Natural killer cell (primary cell): ENCODE measurements around the gene LHPP. TPM values are rescaled to one million over a fixed set of nuclear protein-coding genes. Genes with fewer than 3 reads are reported as not detected.

Experiments used
- ATAC-seq, 3 donors: fragments of 150-1000 bp in 2 of 3; fragments of 200-7000 bp in 1 of 3; cut with Tn5 transposase; 1 replicate in 1 of 3; 2 replicates in 2 of 3; pipeline ENCODE4 v1.10.0; 2021; ENCODE audit warnings: mild to moderate bottlenecking in 2 of 3, moderate library complexity in 2 of 3
- DNase-seq, 2 donors: peaks; one replicate each; pipeline versions ENCODE4 v3.0.0 to v3.0.0-alpha.2; 2013 to 2021; ENCODE audit warnings: mixed read lengths in 1 of 2
- H3K27ac ChIP-seq: one replicate; pipeline ENCODE4 v1.5.1; 2013; ENCODE audit warnings: mild to moderate bottlenecking, low read length
- H3K27me3 ChIP-seq: one replicate; pipeline ENCODE4 v1.6.1; 2013; ENCODE audit warnings: low read length; ENCODE audit not compliant: control insufficient read depth, insufficient read depth
- H3K36me3 ChIP-seq: one replicate; pipeline ENCODE4 v1.6.1; 2013; ENCODE audit warnings: low read length; ENCODE audit not compliant: control insufficient read depth, insufficient read depth
- H3K4me1 ChIP-seq: one replicate; pipeline ENCODE4 v1.6.1; 2013; ENCODE audit warnings: low read length; ENCODE audit not compliant: control insufficient read depth, insufficient read depth
- H3K4me3 ChIP-seq: one replicate; pipeline ENCODE4 v1.5.1; 2013; ENCODE audit warnings: low read length
- H3K9me3 ChIP-seq: one replicate; pipeline ENCODE4 v1.6.1; 2013; ENCODE audit warnings: low read length; ENCODE audit not compliant: control insufficient read depth, insufficient read depth
- H3K27ac Mint-ChIP-seq, 2 donors: one replicate each; pipeline ENCODE4 v1.8.0; 2022; ENCODE audit warnings: mild to moderate bottlenecking in 2 of 2, mixed read lengths in 2 of 2, moderate library complexity in 1 of 2
- H3K27me3 Mint-ChIP-seq, 2 donors: one replicate each; pipeline ENCODE4 v1.8.0; 2022; ENCODE audit warnings: low read depth in 2 of 2, mixed read lengths in 2 of 2
- H3K36me3 Mint-ChIP-seq: one replicate; pipeline ENCODE4 v1.8.0; 2022; ENCODE audit warnings: mixed read lengths
- H3K4me1 Mint-ChIP-seq, 2 donors: one replicate each; pipeline ENCODE4 v1.8.0; 2022; ENCODE audit warnings: mixed read lengths in 2 of 2
- H3K4me3 Mint-ChIP-seq: one replicate; pipeline ENCODE4 v1.8.0; 2022; ENCODE audit warnings: mild to moderate bottlenecking, moderate library complexity, mixed read lengths
- H3K9me3 Mint-ChIP-seq, 2 donors: one replicate each; pipeline ENCODE4 v1.8.0; 2022; ENCODE audit warnings: mixed read lengths in 2 of 2
- WGBS: methylation state at CpG from one replicate; pipeline ENCODE4 v1.1.7; 2013; ENCODE audit warnings: missing lambda C conversion rate; ENCODE audit not compliant: insufficient coverage; 5-methylcytosine and 5-hydroxymethylcytosine counted together
- intact Hi-C: fragments of 100-400 bp; cut with micrococcal nuclease; formaldehyde crosslinking; loops from one replicate; pipeline ENCODE4 v1.14.2; 2022
- total RNA-seq, 4 donors: library from RNA; stranded (reverse); fragments of 120-200 nt in 1 of 4; gene quantifications; one replicate each; pipeline versions ENCODE4 v1.2.3 to v1.2.4, GENCODE V29; 2013 to 2022
- TF ChIP-seq, protein P1 (sequence below): fragments of 200-600 bp; IDR thresholded peaks from one replicate; pipeline ENCODE4 v1.8.0; 2022; ENCODE audit warnings: antibody characterized with exemption

The LHPP gene
- total RNA-seq, 3 donors from 2014 or later (not counting 1 experiment from before 2014, with no cell fraction given), result 12.3 to 19.3 (median 14.8) TPM

GRCh38 chr10:124536496-124537050 is 75.0 kb downstream of the LHPP start:
- H3K27ac Mint-ChIP-seq, result no peak overlapping the region
- H3K9me3 ChIP-seq, result no peaks in the 10 kb centered on the region
- intact Hi-C loops, result no loop called here
- H3K27me3 Mint-ChIP-seq, result no peaks in the 10 kb centered on the region
- H3K4me3 Mint-ChIP-seq, result no peak overlapping the region
- no peaks in the 10 kb centered on the region for H3K36me3 Mint-ChIP-seq
- no peaks in the 10 kb centered on the region for H3K27me3 ChIP-seq
- H3K4me1 Mint-ChIP-seq, result peaks cover 11 to 12% of the 10 kb centered on the region in 2 donors
- no peak overlapping the region for H3K4me3 ChIP-seq
- WGBS, result 91% methylated on average over 4 of the region's 5 CpGs
- DNase-seq (no peak), ATAC-seq (no peak)
- no peaks in the 10 kb centered on the region for H3K36me3 ChIP-seq
- H3K27ac ChIP-seq, result no peak overlapping the region
- no peaks in the 10 kb centered on the region for H3K9me3 Mint-ChIP-seq
- H3K4me1 ChIP-seq, result peaks cover 35% of the 10 kb centered on the region
- TF ChIP-seq, protein P1, sequence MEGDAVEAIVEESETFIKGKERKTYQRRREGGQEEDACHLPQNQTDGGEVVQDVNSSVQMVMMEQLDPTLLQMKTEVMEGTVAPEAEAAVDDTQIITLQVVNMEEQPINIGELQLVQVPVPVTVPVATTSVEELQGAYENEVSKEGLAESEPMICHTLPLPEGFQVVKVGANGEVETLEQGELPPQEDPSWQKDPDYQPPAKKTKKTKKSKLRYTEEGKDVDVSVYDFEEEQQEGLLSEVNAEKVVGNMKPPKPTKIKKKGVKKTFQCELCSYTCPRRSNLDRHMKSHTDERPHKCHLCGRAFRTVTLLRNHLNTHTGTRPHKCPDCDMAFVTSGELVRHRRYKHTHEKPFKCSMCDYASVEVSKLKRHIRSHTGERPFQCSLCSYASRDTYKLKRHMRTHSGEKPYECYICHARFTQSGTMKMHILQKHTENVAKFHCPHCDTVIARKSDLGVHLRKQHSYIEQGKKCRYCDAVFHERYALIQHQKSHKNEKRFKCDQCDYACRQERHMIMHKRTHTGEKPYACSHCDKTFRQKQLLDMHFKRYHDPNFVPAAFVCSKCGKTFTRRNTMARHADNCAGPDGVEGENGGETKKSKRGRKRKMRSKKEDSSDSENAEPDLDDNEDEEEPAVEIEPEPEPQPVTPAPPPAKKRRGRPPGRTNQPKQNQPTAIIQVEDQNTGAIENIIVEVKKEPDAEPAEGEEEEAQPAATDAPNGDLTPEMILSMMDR, result no peak

DNA sequence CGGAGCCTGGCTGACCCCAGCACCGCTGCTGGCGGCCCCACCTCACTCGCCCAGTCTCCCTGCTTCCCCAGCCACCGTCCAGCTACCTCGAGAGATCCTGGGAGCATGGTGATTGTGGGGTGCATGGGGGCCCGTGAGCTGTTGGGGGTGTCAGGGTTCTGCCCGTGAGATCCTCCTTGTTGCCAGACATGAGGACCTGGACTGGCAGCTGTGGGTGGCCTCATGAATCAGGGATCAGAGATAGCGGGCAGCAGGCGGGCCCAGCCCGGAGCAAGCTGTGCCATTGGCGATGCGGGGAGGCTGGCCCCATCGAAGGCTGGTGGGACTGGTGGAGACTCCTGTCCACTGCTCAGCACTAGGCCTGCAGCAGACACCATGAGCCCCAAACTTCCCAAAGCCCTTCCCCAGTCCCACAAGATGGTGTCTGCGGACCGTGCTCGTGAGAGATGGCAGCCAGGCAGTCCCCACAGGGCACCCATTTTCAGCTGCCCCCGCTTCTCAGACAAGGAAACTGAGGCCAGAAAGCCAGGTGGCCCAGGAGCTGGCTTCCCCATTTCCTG is 75.6 kb downstream of the LHPP start:
- no peaks in the 10 kb centered on the region for H3K9me3 ChIP-seq
- WGBS, result 93% methylated on average over 18 of the region's 18 CpGs
- no peak overlapping the region for H3K27ac ChIP-seq
- intact Hi-C loops, result no loop called here
- no peaks in the 10 kb centered on the region for H3K27me3 ChIP-seq
- H3K4me3 Mint-ChIP-seq, result no peak overlapping the region
- no peak overlapping the region for H3K27ac Mint-ChIP-seq
- peaks cover 35% of the 10 kb centered on the region for H3K4me1 ChIP-seq
- peaks cover 11 to 12% of the 10 kb centered on the region in 2 donors for H3K4me1 Mint-ChIP-seq
- H3K36me3 ChIP-seq, result no peaks in the 10 kb centered on the region
- no peak overlapping the region for H3K4me3 ChIP-seq
- H3K9me3 Mint-ChIP-seq, result no peaks in the 10 kb centered on the region
- no peaks in the 10 kb centered on the region for H3K27me3 Mint-ChIP-seq
- no peak for DNase-seq
- no peaks in the 10 kb centered on the region for H3K36me3 Mint-ChIP-seq
- no peak for ATAC-seq
- TF ChIP-seq, protein P1, result no peak

DNA sequence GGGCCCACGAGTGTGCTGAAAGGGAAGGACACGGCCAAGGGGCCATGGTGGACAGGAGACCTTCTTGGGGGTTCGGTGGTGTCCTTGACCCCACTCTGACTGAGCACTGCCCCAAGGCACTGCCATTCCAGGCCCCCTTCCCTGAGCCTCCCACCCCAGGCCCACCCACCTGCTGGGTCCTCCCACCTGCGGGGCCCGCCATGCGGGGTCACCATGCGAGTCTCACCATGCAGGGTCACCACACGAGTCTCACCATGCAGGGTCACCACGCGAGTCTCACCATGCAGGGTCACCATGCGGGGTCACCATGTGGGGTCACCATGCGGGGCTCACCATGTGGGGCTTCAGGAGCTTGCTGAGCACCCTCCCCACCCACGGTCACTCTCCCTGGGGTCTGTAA is 76.3 kb downstream of the LHPP start:
- H3K27ac Mint-ChIP-seq, result no peak overlapping the region
- no peak overlapping the region for H3K4me3 ChIP-seq
- H3K9me3 ChIP-seq, result no peaks in the 10 kb centered on the region
- H3K9me3 Mint-ChIP-seq, result no peaks in the 10 kb centered on the region
- H3K4me1 Mint-ChIP-seq, result peaks cover 11 to 12% of the 10 kb centered on the region in 2 donors
- no peaks in the 10 kb centered on the region for H3K36me3 Mint-ChIP-seq
- 87% methylated on average over 13 of the region's 13 CpGs for WGBS
- H3K4me3 Mint-ChIP-seq, result no peak overlapping the region
- intact Hi-C loops, result no loop called here
- no peaks in the 10 kb centered on the region for H3K36me3 ChIP-seq
- ATAC-seq (no peak), DNase-seq (no peak)
- peaks cover 35% of the 10 kb centered on the region for H3K4me1 ChIP-seq
- no peak overlapping the region for H3K27ac ChIP-seq
- no peaks in the 10 kb centered on the region for H3K27me3 Mint-ChIP-seq
- TF ChIP-seq, protein P1, result no peak
- H3K27me3 ChIP-seq, result no peaks in the 10 kb centered on the region

DNA sequence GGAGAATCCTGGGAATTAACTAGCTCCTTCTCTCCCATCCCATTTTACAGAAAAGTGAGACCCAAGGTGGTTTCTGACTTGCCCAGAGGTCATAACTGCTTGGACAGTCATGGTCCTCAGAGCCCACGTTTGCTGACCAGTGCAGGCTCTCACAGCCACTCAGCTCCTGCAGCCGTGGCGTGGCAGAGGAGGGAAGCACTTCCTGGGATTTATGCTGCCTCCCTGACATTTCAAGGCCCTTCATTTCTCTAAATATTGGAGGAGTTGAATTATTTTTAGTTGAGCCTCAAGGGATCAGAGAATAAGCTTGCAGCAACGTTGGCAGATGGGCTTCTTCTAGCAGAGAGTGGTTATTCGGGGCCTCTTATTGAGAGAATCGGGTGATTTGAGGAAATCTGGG is 77.1 kb downstream of the LHPP start:
- Mint-ChIP-seq H3K4me3 (no peak overlapping the region), H3K36me3 (no peaks in the 10 kb centered on the region), H3K4me1 (peaks cover 11 to 12% of the 10 kb centered on the region in 2 donors), H3K27ac (no peak overlapping the region), H3K27me3 (no peaks in the 10 kb centered on the region), H3K9me3 (no peaks in the 10 kb centered on the region)
- no peaks in the 10 kb centered on the region for H3K9me3 ChIP-seq
- intact Hi-C loops, result no loop called here
- H3K36me3 ChIP-seq, result no peaks in the 10 kb centered on the region
- H3K27ac ChIP-seq, result no peak overlapping the region
- H3K27me3 ChIP-seq, result no peaks in the 10 kb centered on the region
- TF ChIP-seq, protein P1, result no peak
- peaks cover 35% of the 10 kb centered on the region for H3K4me1 ChIP-seq
- DNase-seq (no peak), ATAC-seq (no peak)
- 80% methylated on average over 6 of the region's 6 CpGs for WGBS
- H3K4me3 ChIP-seq, result no peak overlapping the region
